Pulmonary artery endothelial cell (primary cell): ENCODE results near the gene MYH15. TPM values are rescaled to one million over a fixed set of nuclear protein-coding genes. Genes with fewer than 3 reads are reported as not detected.

Experiments
- DNase-seq: peaks from one replicate; pipeline ENCODE4 v3.0.0-alpha.2; 2011; ENCODE audit warnings: low read depth, low spot score
- total RNA-seq: library from RNA; depleted of rRNA; stranded (reverse); fragments of >200 nt; gene quantifications from 2 replicates; pipeline ENCODE4 v1.2.3, GENCODE V29; 2014

The MYH15 gene
- total RNA-seq, 1 donor from 2014 or later: 0.26 TPM

- peak; percentile 47 for DNase-seq
Measured at GRCh38 chr3:108472001-108472591, 38.3 kb downstream of the MYH15 start.

GRCh38 chr3:108471426-108471825, 39.0 kb downstream of the MYH15 start:
- no peak for DNase-seq

GRCh38 chr3:108469126-108469525, 41.3 kb downstream of the MYH15 start:
- DNase-seq: no peak

- no peak for DNase-seq
Measured at GRCh38 chr3:108468577-108468976, 41.8 kb downstream of the MYH15 start.

- DNase-seq: no peak
Measured at GRCh38 chr3:108462899-108463298, 47.5 kb downstream of the MYH15 start.

- no peak for DNase-seq
Measured at GRCh38 chr3:108461661-108462111, 48.7 kb downstream of the MYH15 start.

GRCh38 chr3:108459225-108459624, 51.2 kb downstream of the MYH15 start:
- no peak for DNase-seq

GRCh38 chr3:108455212-108455705, 55.1 kb downstream of the MYH15 start:
- DNase-seq: no peak

GRCh38 chr3:108453565-108453964, 56.8 kb downstream of the MYH15 start:
- DNase-seq: no peak

GRCh38 chr3:108450444-108450843, 60.0 kb downstream of the MYH15 start:
- no peak for DNase-seq

- no peak for DNase-seq
Measured at GRCh38 chr3:108448593-108448992, 61.8 kb downstream of the MYH15 start.

GRCh38 chr3:108447096-108447847, 63.1 kb downstream of the MYH15 start:
- no peak for DNase-seq

- no peak for DNase-seq
Measured at GRCh38 chr3:108442281-108442680, 68.1 kb downstream of the MYH15 start.

GRCh38 chr3:108441518-108441917, 68.9 kb downstream of the MYH15 start:
- no peak for DNase-seq

GRCh38 chr3:108441071-108441507, 69.3 kb downstream of the MYH15 start:
- DNase-seq: no peak

- no peak for DNase-seq
Measured at GRCh38 chr3:108438542-108438941, 71.9 kb downstream of the MYH15 start.

GRCh38 chr3:108437439-108437838, 73.0 kb downstream of the MYH15 start:
- DNase-seq: no peak

GRCh38 chr3:108433928-108434327, 76.5 kb downstream of the MYH15 start:
- no peak for DNase-seq

- DNase-seq: no peak
Measured at GRCh38 chr3:108432431-108432830, 78.0 kb downstream of the MYH15 start.

- no peak for DNase-seq
Measured at GRCh38 chr3:108430540-108430939, 79.9 kb downstream of the MYH15 start.

- no peak for DNase-seq
Measured at GRCh38 chr3:108428586-108428985, 81.8 kb downstream of the MYH15 start.

- DNase-seq: no peak
Measured at GRCh38 chr3:108420926-108421325, 89.5 kb downstream of the MYH15 start.
